Measurements from ENCODE around the gene SLCO2A1. TPM values are rescaled to one million over a fixed set of nuclear protein-coding genes. Genes with fewer than 3 reads are reported as not detected.

Gene SLCO2A1
- polyA plus RNA-seq, 4 donors, result 1.6 to 36.7 (median 4.9) TPM

- Histone ChIP-seq H3K9me3 (ENCODE audit: control insufficient read depth in 2 of 2, insufficient read depth in 1 of 2, low read depth in 1 of 2, low read length in 1 of 2) (peaks cover 0 to 19% of the 10 kb centered on the region in 2 donors), H3K36me3 (ENCODE audit: control insufficient read depth in 3 of 3, insufficient read depth in 2 of 3, low read depth in 1 of 3, low read length in 3 of 3) (no peaks in the 10 kb centered on the region), H3K4me1 (ENCODE audit: control insufficient read depth in 3 of 3, insufficient read depth in 2 of 3, low read depth in 1 of 3, low read length in 2 of 3) (peaks cover 0 to 2% (median 0%) of the 10 kb centered on the region in 3 donors), H3K27me3 (ENCODE audit: control insufficient read depth in 3 of 3, insufficient read depth in 3 of 3, low read length in 3 of 3) (peaks cover 0 to 8% (median 0%) of the 10 kb centered on the region in 3 donors), H3K4me3 (ENCODE audit: low read depth in 1 of 3, low read length in 3 of 3) (no peak overlapping the region), H3K27ac (ENCODE audit: low read depth in 1 of 3, low read length in 2 of 3) (no peak overlapping the region)
- FAIRE-seq (no peak), DNase-seq (no peak)
- 72 to 78% (median 75%) methylated on average over 3 of the region's 3 CpGs for WGBS, 3 donors
Observed at GRCh38 chr3:133882986-133883586, 146.6 kb downstream of the SLCO2A1 start.

GRCh38 chr3:133881939-133882825 lies 147.5 kb downstream of the SLCO2A1 start:
- Histone ChIP-seq H3K9me3 (ENCODE audit: control insufficient read depth in 2 of 2, insufficient read depth in 1 of 2, low read depth in 1 of 2, low read length in 1 of 2) (peaks cover 0 to 19% of the 10 kb centered on the region in 2 donors), H3K27me3 (ENCODE audit: control insufficient read depth in 3 of 3, insufficient read depth in 3 of 3, low read length in 3 of 3) (peaks cover 0 to 8% (median 0%) of the 10 kb centered on the region in 3 donors), H3K36me3 (ENCODE audit: control insufficient read depth in 3 of 3, insufficient read depth in 2 of 3, low read depth in 1 of 3, low read length in 3 of 3) (no peaks in the 10 kb centered on the region), H3K4me1 (ENCODE audit: control insufficient read depth in 3 of 3, insufficient read depth in 2 of 3, low read depth in 1 of 3, low read length in 2 of 3) (peaks cover 0 to 2% (median 0%) of the 10 kb centered on the region in 3 donors), H3K27ac (ENCODE audit: low read depth in 1 of 3, low read length in 2 of 3) (peak overlapping the region in 1 of 3 donors; percentile 69), H3K4me3 (ENCODE audit: low read depth in 1 of 3, low read length in 3 of 3) (no peak overlapping the region)
- DNase-seq (peak; percentile 12 to 93), FAIRE-seq (no peak)
- WGBS, 3 donors, result 56 to 68% (median 59%) methylated on average over 5 of the region's 5 CpGs

- 86 to 87% (median 87%) methylated on average over 1 of the region's 1 CpG for WGBS, 3 donors
- no peak overlapping the region for H3K4me3 ChIP-seq (ENCODE audit: low read depth in 1 of 3, low read length in 3 of 3)
- peak overlapping the region in 1 of 3 donors; percentile 68 for H3K27ac ChIP-seq (ENCODE audit: low read depth in 1 of 3, low read length in 2 of 3)
- peaks cover 0 to 19% of the 10 kb centered on the region in 2 donors for H3K9me3 ChIP-seq (ENCODE audit: control insufficient read depth in 2 of 2, insufficient read depth in 1 of 2, low read depth in 1 of 2, low read length in 1 of 2)
- no peak for DNase-seq
- H3K36me3 ChIP-seq (ENCODE audit: control insufficient read depth in 3 of 3, insufficient read depth in 2 of 3, low read depth in 1 of 3, low read length in 3 of 3), result no peaks in the 10 kb centered on the region
- H3K4me1 ChIP-seq (ENCODE audit: control insufficient read depth in 3 of 3, insufficient read depth in 2 of 3, low read depth in 1 of 3, low read length in 2 of 3), result peaks cover 0 to 2% (median 0%) of the 10 kb centered on the region in 3 donors
- FAIRE-seq, result no peak
- H3K27me3 ChIP-seq (ENCODE audit: control insufficient read depth in 3 of 3, insufficient read depth in 3 of 3, low read length in 3 of 3), result peaks cover 0 to 8% (median 0%) of the 10 kb centered on the region in 3 donors
Observed at GRCh38 chr3:133881492-133881891, 148.2 kb downstream of the SLCO2A1 start.

GRCh38 chr3:133880886-133881455 lies 148.8 kb downstream of the SLCO2A1 start:
- Histone ChIP-seq H3K4me3 (ENCODE audit: low read depth in 1 of 3, low read length in 3 of 3) (no peak overlapping the region), H3K4me1 (ENCODE audit: control insufficient read depth in 3 of 3, insufficient read depth in 2 of 3, low read depth in 1 of 3, low read length in 2 of 3) (peaks cover 0 to 2% (median 0%) of the 10 kb centered on the region in 3 donors), H3K27me3 (ENCODE audit: control insufficient read depth in 3 of 3, insufficient read depth in 3 of 3, low read length in 3 of 3) (peaks cover 0 to 6% (median 0%) of the 10 kb centered on the region in 3 donors), H3K27ac (ENCODE audit: low read depth in 1 of 3, low read length in 2 of 3) (peak overlapping the region in 1 of 3 donors; percentile 68), H3K36me3 (ENCODE audit: control insufficient read depth in 3 of 3, insufficient read depth in 2 of 3, low read depth in 1 of 3, low read length in 3 of 3) (no peaks in the 10 kb centered on the region), H3K9me3 (ENCODE audit: control insufficient read depth in 2 of 2, insufficient read depth in 1 of 2, low read depth in 1 of 2, low read length in 1 of 2) (peaks cover 0 to 19% of the 10 kb centered on the region in 2 donors)
- FAIRE-seq, result no peak
- WGBS, 3 donors, result 90 to 99% (median 95%) methylated on average over 4 of the region's 4 CpGs
- no peak for DNase-seq

- H3K9me3 ChIP-seq (ENCODE audit: control insufficient read depth in 2 of 2, insufficient read depth in 1 of 2, low read depth in 1 of 2, low read length in 1 of 2), result peaks cover 0 to 19% of the 10 kb centered on the region in 2 donors
- FAIRE-seq (no peak), DNase-seq (no peak)
- 82 to 83% (median 83%) methylated on average over 5 of the region's 5 CpGs for WGBS, 3 donors
- H3K27me3 ChIP-seq (ENCODE audit: control insufficient read depth in 3 of 3, insufficient read depth in 3 of 3, low read length in 3 of 3), result peaks cover 0 to 6% (median 0%) of the 10 kb centered on the region in 3 donors
- H3K4me1 ChIP-seq (ENCODE audit: control insufficient read depth in 3 of 3, insufficient read depth in 2 of 3, low read depth in 1 of 3, low read length in 2 of 3), result peaks cover 0 to 2% (median 0%) of the 10 kb centered on the region in 3 donors
- no peak overlapping the region for H3K27ac ChIP-seq (ENCODE audit: low read depth in 1 of 3, low read length in 2 of 3)
- no peak overlapping the region for H3K4me3 ChIP-seq (ENCODE audit: low read depth in 1 of 3, low read length in 3 of 3)
- no peaks in the 10 kb centered on the region for H3K36me3 ChIP-seq (ENCODE audit: control insufficient read depth in 3 of 3, insufficient read depth in 2 of 3, low read depth in 1 of 3, low read length in 3 of 3)
Observed at GRCh38 chr3:133880287-133880686, 149.4 kb downstream of the SLCO2A1 start.

- Histone ChIP-seq H3K27me3 (ENCODE audit: control insufficient read depth in 3 of 3, insufficient read depth in 3 of 3, low read length in 3 of 3) (peaks cover 0 to 3% (median 0%) of the 10 kb centered on the region in 3 donors), H3K4me3 (ENCODE audit: low read depth in 1 of 3, low read length in 3 of 3) (no peak overlapping the region), H3K4me1 (ENCODE audit: control insufficient read depth in 3 of 3, insufficient read depth in 2 of 3, low read depth in 1 of 3, low read length in 2 of 3) (no peaks in the 10 kb centered on the region), H3K27ac (ENCODE audit: low read depth in 1 of 3, low read length in 2 of 3) (no peak overlapping the region), H3K36me3 (ENCODE audit: control insufficient read depth in 3 of 3, insufficient read depth in 2 of 3, low read depth in 1 of 3, low read length in 3 of 3) (no peaks in the 10 kb centered on the region), H3K9me3 (ENCODE audit: control insufficient read depth in 2 of 2, insufficient read depth in 1 of 2, low read depth in 1 of 2, low read length in 1 of 2) (peaks cover 0 to 19% of the 10 kb centered on the region in 2 donors)
- no peak for DNase-seq
- WGBS, 3 donors, result 79 to 95% (median 93%) methylated on average over 3 of the region's 3 CpGs
- no peak for FAIRE-seq
Observed at GRCh38 chr3:133878518-133878917, 151.2 kb downstream of the SLCO2A1 start.

Other genes with a start within 250 kb of the SLCO2A1 start
- gene SRPRB, start 224.1 kb downstream of the SLCO2A1 start, polyA plus RNA-seq, result 10 to 100 TPM in 2 of 4 donors, 1 to 10 TPM in 2; 7.6 to 55.3 (median 31.7) TPM
- gene RAB6B, start 134.0 kb downstream of the SLCO2A1 start, polyA plus RNA-seq, result 1 to 10 TPM in 1 of 4 donors, under 1 TPM in 2, not detected in 1; 0.27 to 7.5 (median 0.77) TPM
- gene RYK, start 220.9 kb upstream of the SLCO2A1 start, polyA plus RNA-seq, result 10 to 100 TPM; 13.2 to 54.2 (median 22.0) TPM